GM21381 (cell line): ENCODE results near the gene RANGAP1.

Experiments used
- ATAC-seq: cut with Tn5 transposase; IDR thresholded peaks from one replicate; pipeline ENCODE4 v1.9.1; 2021; ENCODE audit warnings: mild to moderate bottlenecking, moderate library complexity; ENCODE audit not compliant: unreplicated experiment

The RANGAP1 gene, protein sequence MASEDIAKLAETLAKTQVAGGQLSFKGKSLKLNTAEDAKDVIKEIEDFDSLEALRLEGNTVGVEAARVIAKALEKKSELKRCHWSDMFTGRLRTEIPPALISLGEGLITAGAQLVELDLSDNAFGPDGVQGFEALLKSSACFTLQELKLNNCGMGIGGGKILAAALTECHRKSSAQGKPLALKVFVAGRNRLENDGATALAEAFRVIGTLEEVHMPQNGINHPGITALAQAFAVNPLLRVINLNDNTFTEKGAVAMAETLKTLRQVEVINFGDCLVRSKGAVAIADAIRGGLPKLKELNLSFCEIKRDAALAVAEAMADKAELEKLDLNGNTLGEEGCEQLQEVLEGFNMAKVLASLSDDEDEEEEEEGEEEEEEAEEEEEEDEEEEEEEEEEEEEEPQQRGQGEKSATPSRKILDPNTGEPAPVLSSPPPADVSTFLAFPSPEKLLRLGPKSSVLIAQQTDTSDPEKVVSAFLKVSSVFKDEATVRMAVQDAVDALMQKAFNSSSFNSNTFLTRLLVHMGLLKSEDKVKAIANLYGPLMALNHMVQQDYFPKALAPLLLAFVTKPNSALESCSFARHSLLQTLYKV

GRCh38 chr22:41285820-41286638, at the start of gene RANGAP1:
Gene RANGAP1, minus strand, starts transcription at chr22:41286187. Its CDS starts 5,143 bp downstream, at chr22:41281044.
- peak; percentile 94 for ATAC-seq

GRCh38 chr22:41334951-41335635, 49.1 kb upstream of the RANGAP1 start:
- no peak for ATAC-seq

DNA sequence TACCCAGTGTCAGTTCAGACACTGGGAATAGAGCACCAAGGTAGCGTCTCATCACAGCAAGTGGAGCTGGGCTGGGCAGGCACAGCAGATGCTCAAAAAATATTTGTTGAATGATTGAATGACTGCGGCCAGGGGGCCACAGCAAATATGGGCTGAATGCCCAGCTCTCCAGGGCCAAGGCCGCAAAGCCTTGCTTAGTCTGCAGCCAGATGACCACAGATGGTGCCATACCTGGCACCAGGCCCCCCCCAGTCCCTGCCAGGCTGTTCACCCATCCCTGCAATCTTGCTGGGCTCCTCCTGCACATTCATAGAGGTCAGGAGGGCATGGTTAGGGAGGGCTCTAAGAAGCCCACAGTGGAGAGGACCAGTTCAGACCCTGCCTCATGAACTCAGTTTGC, 48.2 kb upstream of the RANGAP1 start:
- ATAC-seq = no peak

- ATAC-seq = no peak
Measured at GRCh38 chr22:41333806-41334205, 47.8 kb upstream of the RANGAP1 start.

GRCh38 chr22:41332217-41332939, 46.4 kb upstream of the RANGAP1 start:
- ATAC-seq = no peak

DNA sequence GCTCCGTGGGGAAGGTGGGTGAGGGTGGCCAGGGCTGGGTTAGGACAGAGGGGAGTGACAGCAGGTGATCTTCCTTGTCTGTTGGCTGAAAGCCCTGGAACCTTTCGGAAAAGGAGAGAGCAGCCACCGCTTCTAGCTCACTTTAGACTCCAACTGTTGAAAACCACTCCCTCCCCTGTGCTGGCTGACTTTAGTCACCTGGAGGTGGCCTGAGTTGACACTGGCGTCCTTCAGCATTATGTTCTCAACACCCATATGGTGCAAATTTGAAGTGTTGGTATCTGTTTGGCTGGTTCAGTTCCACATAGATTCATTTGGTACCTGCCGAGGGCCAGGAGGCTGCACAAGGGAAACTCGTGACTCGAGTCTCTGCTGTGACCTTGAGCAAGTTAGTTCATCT, 44.2 kb upstream of the RANGAP1 start:
- no peak for ATAC-seq

DNA sequence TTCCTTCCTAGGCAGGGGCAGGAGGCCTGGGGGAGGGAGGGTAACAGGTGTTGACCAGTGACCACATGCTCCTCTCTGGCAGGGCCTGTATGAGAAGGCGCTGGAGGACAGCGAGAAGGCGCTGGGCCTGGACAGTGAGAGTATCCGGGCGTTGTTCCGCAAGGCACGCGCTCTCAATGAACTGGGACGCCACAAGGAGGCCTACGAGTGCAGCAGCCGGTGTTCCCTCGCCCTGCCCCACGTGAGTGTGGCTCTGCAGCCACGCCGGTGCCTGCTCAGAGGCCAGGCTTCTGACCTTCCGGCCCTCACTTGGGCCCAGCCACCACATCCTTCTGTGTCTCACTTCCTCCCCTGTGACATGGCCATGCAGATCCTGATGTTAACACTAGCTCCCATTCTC, 41.1 kb upstream of the RANGAP1 start:
- no peak for ATAC-seq

GRCh38 chr22:41324821-41325528, 39.0 kb upstream of the RANGAP1 start:
- no peak for ATAC-seq

DNA sequence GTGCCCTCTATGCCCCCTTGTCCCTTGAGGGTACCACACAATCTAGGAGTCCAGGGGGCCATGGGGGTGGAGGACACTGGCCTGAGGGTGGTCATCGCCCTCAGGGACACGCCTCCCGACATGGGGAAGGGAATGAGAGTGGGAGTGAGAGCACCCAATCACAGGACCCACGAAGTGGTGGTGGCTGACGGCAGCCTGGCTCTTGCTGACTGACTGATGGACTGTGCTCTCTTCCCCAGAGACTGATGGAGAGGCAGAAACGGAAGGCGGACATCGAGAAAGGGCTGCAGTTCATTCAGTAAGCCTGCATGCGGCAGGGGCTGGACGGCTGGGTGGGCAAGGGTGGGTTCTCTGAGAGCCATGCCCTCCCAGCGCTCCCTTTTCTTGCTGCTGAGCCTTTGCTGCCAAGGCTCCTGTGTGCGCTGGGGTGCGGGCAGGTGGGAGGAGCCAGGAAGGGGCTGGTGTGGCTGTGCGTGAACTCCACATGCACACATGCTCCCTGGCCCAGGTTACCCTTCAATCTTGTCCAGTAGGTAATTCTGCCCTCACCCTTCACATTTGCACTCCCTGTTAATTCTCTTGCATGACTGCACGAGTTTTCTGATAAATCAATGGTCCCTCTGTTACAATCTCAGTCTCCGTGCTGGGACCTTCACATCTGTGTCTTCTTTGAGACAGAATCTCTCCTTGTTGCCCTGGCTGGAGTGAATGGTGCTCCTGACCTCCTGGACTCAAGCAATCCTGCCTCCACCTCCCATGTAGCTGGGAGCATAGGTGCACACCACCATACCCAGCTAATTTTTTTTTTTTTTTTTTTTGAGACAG, 34.6 kb upstream of the RANGAP1 start:
- no peak for ATAC-seq

DNA sequence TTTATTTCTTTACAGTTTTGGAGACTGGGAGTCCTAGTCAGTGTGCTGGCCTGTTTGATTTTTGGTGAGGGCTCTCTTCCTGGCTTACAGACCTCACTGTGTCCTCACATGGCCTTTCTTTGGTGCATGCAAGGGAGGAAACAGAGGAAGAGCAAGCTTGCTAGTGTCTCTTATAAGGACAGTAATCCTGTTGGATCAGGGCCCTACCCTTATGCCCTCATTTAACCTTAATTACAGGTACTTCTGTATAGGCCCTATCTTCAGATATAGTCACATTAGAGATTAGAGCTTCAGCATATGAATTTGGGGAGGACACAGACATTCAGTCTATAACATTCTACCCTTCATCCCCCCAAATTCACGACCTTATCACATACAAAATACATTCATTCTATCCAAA, 29.6 kb upstream of the RANGAP1 start:
- ATAC-seq = no peak

- ATAC-seq = no peak
Measured at GRCh38 chr22:41314821-41315220, 28.8 kb upstream of the RANGAP1 start.

- no peak for ATAC-seq
Measured at GRCh38 chr22:41311487-41311886, 25.5 kb upstream of the RANGAP1 start.

GRCh38 chr22:41310336-41310735, 24.3 kb upstream of the RANGAP1 start:
- ATAC-seq = no peak

DNA sequence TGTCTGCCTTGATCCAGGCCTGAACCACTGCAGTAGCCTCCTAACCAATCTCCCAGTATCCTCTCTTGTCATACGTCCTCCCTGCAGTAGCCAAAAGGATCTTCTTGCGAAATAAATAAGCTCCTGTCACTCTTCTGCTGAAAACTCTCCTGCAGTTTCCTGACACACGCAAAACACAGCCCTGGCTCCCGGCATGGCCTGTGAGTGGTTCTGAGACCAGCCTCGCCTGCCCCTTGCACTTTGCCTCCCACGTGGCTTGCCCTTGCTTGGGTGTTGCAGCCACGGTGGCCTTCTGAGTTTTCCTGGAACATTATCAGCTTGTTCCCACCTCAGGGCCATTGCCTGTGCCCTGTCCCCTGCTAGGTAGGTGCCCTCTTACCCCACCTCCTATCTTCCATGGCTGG, 22.6 kb upstream of the RANGAP1 start:
- no peak for ATAC-seq

- no peak for ATAC-seq
Measured at GRCh38 chr22:41308054-41308453, 22.1 kb upstream of the RANGAP1 start.

DNA sequence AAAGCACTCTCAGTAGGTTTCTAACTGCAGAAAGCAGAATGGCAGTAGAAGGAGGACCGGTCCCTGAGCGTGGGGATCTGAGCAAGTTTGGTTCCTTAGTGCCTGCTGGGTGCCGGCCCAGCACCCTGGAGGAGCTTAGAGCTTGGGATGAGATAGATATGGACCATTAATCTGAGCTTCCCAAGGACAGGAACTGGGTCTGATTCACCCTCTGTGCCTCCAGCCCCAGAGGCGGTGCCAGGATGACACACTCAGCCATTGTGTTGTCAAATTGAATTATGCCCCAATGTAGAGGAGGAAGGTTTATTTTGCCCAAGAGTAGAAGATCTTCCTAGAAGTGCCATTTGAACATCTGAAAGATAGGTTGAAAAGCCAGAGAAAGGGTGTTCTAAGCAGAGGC, 19.7 kb upstream of the RANGAP1 start:
- ATAC-seq = no peak

GRCh38 chr22:41302811-41303210, 16.8 kb upstream of the RANGAP1 start:
- ATAC-seq = no peak

DNA sequence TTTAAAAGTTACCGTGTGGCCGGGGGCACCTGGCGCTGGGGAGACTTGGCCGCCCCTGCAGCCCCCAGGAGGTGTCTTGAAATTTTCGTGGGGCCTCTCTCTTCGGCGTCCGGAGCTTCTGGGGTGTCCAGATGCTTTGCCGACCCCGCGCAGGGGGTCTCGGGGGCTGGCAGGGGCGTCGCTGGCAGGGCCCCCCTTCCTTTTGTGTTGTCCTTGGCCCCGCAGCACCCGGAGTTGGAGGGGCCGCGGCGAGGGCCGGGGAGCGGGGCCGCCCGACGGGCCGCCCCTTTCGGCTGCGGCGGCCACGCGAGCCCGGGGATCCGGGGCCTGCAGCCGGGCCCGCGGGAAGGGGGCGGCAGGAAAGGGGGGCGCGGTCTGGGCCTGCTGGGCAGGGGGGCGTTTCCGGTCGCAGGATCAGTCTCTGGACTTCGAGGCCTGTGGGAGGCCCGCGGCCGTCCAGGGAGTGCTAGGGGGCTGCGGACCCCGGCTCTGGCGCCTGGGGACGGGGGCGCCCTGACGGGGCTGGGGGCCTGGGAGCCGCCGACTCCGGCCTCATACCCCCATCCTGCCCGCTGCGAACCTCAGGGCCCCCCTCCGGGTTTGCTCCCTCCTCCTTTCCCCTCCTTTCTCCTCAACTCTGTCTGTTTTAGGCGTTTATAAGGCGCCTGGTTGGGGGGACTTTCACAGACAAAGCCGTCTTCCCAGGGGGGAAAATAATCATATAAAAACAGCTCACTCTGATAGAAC, 16.2 kb upstream of the RANGAP1 start:
- ATAC-seq = no peak
